ENCODE data around the gene IGFLR1. TPM values are rescaled to one million over a fixed set of nuclear protein-coding genes. Genes with fewer than 3 reads are reported as not detected.

The IGFLR1 gene
- total RNA-seq, 4 donors from 2014 or later: 2.0 to 14.1 (median 3.0) TPM

GRCh38 chr19:35715355-35715809 is 26.9 kb downstream of the IGFLR1 start:
- H3K27ac ChIP-seq: peak overlapping the region in 3 of 4 donors; percentile 84 to 94 (median 89)
- no peak for DNase-seq
- in situ Hi-C loops (cut with MboI; ENCODE audit: low sequenced_read_pairs in 4 of 4) (loop anchor here in 3 of 4 donors (10.0 to 25.0 kb wide), 3 partner anchors 171 to 219 kb away; partner anchors contain the start of genes TMEM147 (in 2 of the 3), GAPDHS (in 1 of the 3), LRFN3 (in 1 of the 3) and SBSN (in 1 of the 3)), intact Hi-C loops (cut with DNase I; ENCODE audit: low total_unique reads) (no loop called here)
- H3K9me3 ChIP-seq: no peaks in the 10 kb centered on the region
- ATAC-seq: no peak
- H3K27me3 ChIP-seq: no peaks in the 10 kb centered on the region
- peaks cover 0 to 6% of the 10 kb centered on the region in 2 donors for H3K36me3 ChIP-seq
- H3K4me1 ChIP-seq: peaks cover 21 to 25% of the 10 kb centered on the region in 2 donors
- TF ChIP-seq POLR2A (IDR thresholded peaks at IDR 0.05): no peak
- no peak for TF ChIP-seq CTCF (IDR thresholded peaks at IDR 0.05 in 4 of 5, conservative IDR thresholded peaks at IDR 0.05 in 1 of 5)
- peak overlapping the region in 3 of 4 donors; percentile 94 to 99 (median 97) for H3K4me3 ChIP-seq

DNA sequence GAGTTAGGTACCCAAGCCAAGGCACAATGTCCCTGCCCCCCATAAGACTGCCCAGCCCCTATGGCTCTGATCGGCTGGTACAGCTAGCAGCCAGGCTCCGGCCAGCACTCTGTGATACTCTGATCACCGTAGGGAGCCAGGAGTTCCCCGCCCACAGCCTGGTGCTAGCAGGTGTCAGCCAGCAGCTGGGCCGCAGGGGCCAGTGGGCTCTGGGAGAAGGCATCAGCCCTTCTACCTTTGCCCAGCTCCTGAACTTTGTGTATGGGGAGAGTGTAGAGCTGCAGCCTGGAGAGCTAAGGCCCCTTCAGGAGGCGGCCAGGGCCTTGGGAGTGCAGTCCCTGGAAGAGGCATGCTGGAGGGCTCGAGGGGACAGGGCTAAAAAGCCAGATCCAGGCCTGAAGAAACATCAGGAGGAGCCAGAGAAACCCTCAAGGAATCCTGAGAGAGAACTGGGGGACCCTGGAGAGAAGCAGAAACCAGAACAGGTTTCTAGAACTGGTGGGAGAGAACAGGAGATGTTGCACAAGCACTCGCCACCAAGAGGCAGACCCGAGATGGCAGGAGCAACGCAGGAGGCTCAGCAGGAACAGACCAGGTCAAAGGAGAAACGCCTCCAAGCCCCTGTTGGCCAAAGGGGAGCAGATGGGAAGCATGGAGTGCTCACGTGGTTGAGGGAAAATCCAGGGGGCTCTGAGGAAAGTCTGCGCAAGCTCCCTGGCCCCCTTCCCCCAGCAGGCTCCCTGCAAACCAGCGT is 27.5 kb downstream of the IGFLR1 start:
- in situ Hi-C loops (cut with MboI; ENCODE audit: low sequenced_read_pairs in 4 of 4): loop anchor here in 3 of 4 donors (10.0 to 25.0 kb wide), 3 partner anchors 170 to 220 kb away; partner anchors contain the start of genes TMEM147 (in 2 of the 3), GAPDHS (in 1 of the 3), LRFN3 (in 1 of the 3) and SBSN (in 1 of the 3)
- H3K27ac ChIP-seq: peak overlapping the region in 1 of 4 donors; percentile 89
- intact Hi-C loops (cut with DNase I; ENCODE audit: low total_unique reads): loop anchor here (5.0 kb wide), 1 partner anchor 63 kb away; the partner anchor contains the start of gene ARHGAP33

DNA sequence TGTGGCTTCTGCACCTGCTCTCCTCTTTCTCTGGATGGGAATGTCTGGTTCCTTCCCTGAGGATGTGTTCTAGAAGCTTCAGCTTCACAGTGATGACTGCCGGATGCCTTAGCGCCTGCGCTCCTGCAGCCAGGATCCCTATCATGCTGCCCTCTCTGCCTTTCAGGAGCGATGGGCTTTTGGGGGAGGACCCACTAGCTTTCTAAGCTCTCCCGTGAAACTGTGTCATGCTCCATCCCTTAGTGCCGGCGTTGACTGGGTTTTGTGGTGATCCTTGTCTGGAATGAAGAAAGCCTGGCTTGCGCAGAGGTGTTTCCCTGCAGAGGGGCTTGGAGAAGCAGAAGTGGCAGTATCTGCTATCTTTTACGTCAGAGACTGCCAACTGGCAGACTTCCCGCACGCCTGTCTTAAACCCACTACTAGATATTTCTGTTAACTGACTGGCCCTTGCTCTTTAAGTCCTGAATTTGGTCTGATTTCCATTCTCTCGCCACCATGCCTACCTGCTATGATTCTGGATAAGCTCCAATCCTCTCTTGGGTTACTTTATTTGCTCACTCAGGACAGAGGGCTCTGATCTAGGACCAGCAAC is 28.3 kb downstream of the IGFLR1 start:
- Histone ChIP-seq H3K4me1 (peaks cover 13 to 17% of the 10 kb centered on the region in 2 donors), H3K27ac (no peak overlapping the region), H3K27me3 (no peaks in the 10 kb centered on the region), H3K9me3 (no peaks in the 10 kb centered on the region), H3K36me3 (no peaks in the 10 kb centered on the region), H3K4me3 (no peak overlapping the region)
- in situ Hi-C loops (cut with MboI; ENCODE audit: low sequenced_read_pairs in 4 of 4): loop anchor here in 3 of 4 donors (10.0 to 25.0 kb wide), 3 partner anchors 169 to 221 kb away; partner anchors contain the start of genes TMEM147 (in 2 of the 3), GAPDHS (in 1 of the 3), LRFN3 (in 1 of the 3) and SBSN (in 1 of the 3)
- TF ChIP-seq POLR2A (IDR thresholded peaks at IDR 0.05) (no peak), CTCF (IDR thresholded peaks at IDR 0.05 in 4 of 5, conservative IDR thresholded peaks at IDR 0.05 in 1 of 5) (no peak)
- ATAC-seq (no peak), DNase-seq (no peak)
- intact Hi-C loops (cut with DNase I; ENCODE audit: low total_unique reads): loop anchor here (5.0 kb wide), 1 partner anchor 63 kb away; the partner anchor contains the start of gene ARHGAP33

More for the DNA sequence above, 27.5 kb downstream of the IGFLR1 start:
- H3K27me3 ChIP-seq: no peaks in the 10 kb centered on the region
- no peak for TF ChIP-seq CTCF (IDR thresholded peaks at IDR 0.05 in 4 of 5, conservative IDR thresholded peaks at IDR 0.05 in 1 of 5)
- TF ChIP-seq POLR2A (IDR thresholded peaks at IDR 0.05): no peak
- peaks cover 20 to 25% of the 10 kb centered on the region in 2 donors for H3K4me1 ChIP-seq
- no peak overlapping the region for H3K4me3 ChIP-seq
- DNase-seq: no peak
- ATAC-seq: no peak
- peaks cover 0 to under 1% of the 10 kb centered on the region in 2 donors for H3K36me3 ChIP-seq
- no peaks in the 10 kb centered on the region for H3K9me3 ChIP-seq

DNA sequence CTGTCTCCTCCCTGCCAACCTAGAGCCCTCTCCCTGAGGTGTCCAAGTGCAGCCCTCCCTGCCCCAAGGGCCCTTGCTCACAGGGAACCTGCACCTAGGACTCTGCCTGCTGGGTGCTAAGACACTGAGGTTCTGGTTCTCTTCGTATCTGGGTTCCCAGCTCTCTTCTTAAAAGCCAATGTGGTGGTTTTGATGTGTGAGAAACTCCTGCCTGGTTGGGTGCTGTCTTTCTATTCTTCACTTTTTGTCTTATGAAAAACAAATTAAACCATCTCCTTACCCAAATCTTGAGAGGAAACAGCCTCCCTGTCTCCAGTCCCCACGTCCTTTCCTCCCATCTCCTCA is 28.8 kb downstream of the IGFLR1 start:
- no peaks in the 10 kb centered on the region for H3K36me3 ChIP-seq
- TF ChIP-seq CTCF (IDR thresholded peaks at IDR 0.05 in 4 of 5, conservative IDR thresholded peaks at IDR 0.05 in 1 of 5) (no peak), POLR2A (IDR thresholded peaks at IDR 0.05) (no peak)
- ATAC-seq (no peak), DNase-seq (no peak)
- no peak overlapping the region for H3K27ac ChIP-seq
- H3K9me3 ChIP-seq: no peaks in the 10 kb centered on the region
- intact Hi-C loops (cut with DNase I; ENCODE audit: low total_unique reads) (loop anchor here (5.0 kb wide), 1 partner anchor 64 kb away; the partner anchor contains the start of gene ARHGAP33), in situ Hi-C loops (cut with MboI; ENCODE audit: low sequenced_read_pairs in 4 of 4) (loop anchor here in 3 of 4 donors (10.0 to 25.0 kb wide), 3 partner anchors 169 to 221 kb away; partner anchors contain the start of genes TMEM147 (in 2 of the 3), GAPDHS (in 1 of the 3), LRFN3 (in 1 of the 3) and SBSN (in 1 of the 3))
- H3K4me1 ChIP-seq: peaks cover 8 to 12% of the 10 kb centered on the region in 2 donors
- H3K4me3 ChIP-seq: no peak overlapping the region
- H3K27me3 ChIP-seq: no peaks in the 10 kb centered on the region
